ENCODE measurements around the gene CFAP251.
"Not testable (repeated sequence)": the region's sequence is repeated elsewhere in the genome, so short reads cannot be mapped to it uniquely, and the experiment has no call there.

The CFAP251 gene

DNA sequence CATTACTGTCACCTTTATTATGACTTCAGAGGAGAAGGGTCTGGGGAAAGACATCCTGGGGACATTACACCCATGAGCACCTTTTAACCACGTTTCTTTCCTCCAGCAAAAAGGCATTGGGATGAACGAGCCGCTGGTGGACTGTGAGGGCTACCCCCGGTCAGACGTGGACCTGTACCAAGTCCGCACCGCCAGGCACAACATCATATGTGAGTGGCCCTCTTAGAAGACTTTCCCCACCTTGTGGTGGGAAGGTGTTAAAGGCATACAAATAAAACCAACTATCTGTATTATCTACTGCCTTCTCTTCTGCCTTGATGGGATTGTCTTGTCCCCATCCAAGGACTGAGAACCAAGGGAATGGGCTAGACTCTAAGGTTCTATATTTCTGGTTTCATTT is 23.8 kb upstream of the CFAP251 start:
- peak; percentile 72 for DNase-seq
- in situ Hi-C loops (cut with HindIII; ENCODE audit: low pct_ligation_motif_present, low pct_unique_long_range_greater_than_20kb, low sequenced_read_pairs) = no loop called here

DNA sequence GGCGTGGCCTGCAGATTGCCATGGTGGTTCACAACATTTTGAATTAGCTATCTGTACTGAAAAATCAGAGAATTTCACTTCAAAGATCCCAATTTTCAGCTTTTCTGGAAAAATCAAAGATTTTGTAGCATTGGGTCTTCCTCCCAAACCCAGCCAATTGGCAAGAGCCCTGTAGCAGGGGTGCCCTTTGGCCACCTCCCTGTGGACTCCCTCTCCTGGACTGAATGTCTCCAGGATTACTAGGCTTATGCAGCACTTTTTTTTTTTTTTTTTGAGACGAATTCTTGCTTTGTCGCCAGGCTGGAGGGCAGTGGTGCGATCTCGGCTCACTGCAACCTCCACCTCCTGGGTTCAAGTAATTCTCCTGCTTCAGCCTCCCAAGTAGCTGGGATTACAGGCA is 20.1 kb upstream of the CFAP251 start:
- DNase-seq = no peak
- in situ Hi-C loops (cut with HindIII; ENCODE audit: low pct_ligation_motif_present, low pct_unique_long_range_greater_than_20kb, low sequenced_read_pairs) = no loop called here

- DNase-seq = no peak
- in situ Hi-C loops (cut with HindIII; ENCODE audit: low pct_ligation_motif_present, low pct_unique_long_range_greater_than_20kb, low sequenced_read_pairs) = no loop called here
Measured at GRCh38 chr12:121899590-121899989, 18.8 kb upstream of the CFAP251 start.

DNA sequence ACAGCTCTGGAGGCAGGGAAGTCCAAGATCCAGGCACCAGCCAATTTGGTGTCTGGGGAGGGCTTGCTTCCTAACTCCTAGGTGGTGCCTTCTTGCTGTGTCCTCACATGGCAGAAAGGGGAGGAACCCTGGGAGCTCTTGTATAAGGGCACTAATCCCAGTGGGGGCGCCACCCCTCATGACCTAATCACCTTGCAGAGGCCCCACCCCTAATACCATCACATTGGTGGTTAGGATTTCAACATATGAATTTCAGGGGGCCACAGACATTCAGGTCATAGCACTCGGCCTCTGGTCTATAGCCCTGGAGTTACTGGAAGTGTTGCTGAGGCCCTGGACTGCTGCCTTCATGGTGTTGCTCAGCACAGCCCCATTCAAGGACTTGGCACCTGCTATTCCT is 15.2 kb upstream of the CFAP251 start:
- no peak for DNase-seq
- in situ Hi-C loops (cut with HindIII; ENCODE audit: low pct_ligation_motif_present, low pct_unique_long_range_greater_than_20kb, low sequenced_read_pairs) = no loop called here

- no peak for DNase-seq
Measured at GRCh38 chr12:121905746-121906145, 12.6 kb upstream of the CFAP251 start.

GRCh38 chr12:121908702-121909101 is 9.7 kb upstream of the CFAP251 start:
- in situ Hi-C loops (cut with HindIII; ENCODE audit: low pct_ligation_motif_present, low pct_unique_long_range_greater_than_20kb, low sequenced_read_pairs) = no loop called here
- DNase-seq = no peak

More at GRCh38 chr12:121905746-121906145, 12.6 kb upstream of the CFAP251 start:
- in situ Hi-C loops (cut with HindIII; ENCODE audit: low pct_ligation_motif_present, low pct_unique_long_range_greater_than_20kb, low sequenced_read_pairs) = no loop called here

DNA sequence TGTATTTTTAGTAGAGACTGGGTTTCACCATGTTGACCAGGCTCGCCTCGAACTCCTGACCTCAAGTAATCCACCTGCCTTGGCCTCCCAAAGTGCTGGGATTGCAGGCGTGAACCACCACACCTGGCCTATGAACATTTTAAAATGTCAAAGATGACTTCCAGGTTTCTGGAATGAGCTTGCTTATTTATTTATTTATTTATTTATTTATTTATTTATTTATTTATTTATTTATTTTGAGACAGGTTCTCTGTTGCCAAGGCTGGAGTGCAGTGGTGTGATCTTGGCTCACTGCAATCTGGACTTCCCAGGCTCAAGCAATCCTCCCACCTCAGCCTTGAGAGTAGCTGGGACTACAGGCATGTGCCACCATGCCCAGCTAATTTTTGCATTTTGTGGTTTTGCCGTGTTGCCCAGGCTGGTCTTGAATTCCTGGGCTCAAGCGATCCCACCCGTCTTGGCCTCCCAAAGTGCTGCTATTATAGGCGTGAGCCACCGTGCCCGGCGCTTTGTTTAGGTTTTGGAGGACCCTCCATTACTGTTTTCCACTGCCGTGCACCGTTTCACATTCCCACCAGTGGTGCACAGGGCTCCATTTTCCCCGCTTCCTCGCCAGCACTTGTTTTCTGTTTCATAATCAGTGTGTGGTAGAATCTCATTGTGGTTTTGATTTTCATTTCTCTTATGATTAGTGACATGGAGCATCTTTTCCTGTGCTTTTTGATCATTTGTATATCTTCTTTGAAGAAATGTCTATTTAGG is 6.4 kb upstream of the CFAP251 start:
- in situ Hi-C loops (cut with HindIII; ENCODE audit: low pct_ligation_motif_present, low pct_unique_long_range_greater_than_20kb, low sequenced_read_pairs) = no loop called here
- no peak for DNase-seq

- no peak for DNase-seq
- in situ Hi-C loops (cut with HindIII; ENCODE audit: low pct_ligation_motif_present, low pct_unique_long_range_greater_than_20kb, low sequenced_read_pairs) = no loop called here
Measured at GRCh38 chr12:121915841-121916321, 2.5 kb upstream of the CFAP251 start.

GRCh38 chr12:121916719-121917118 is 1.7 kb upstream of the CFAP251 start:
- in situ Hi-C loops (cut with HindIII; ENCODE audit: low pct_ligation_motif_present, low pct_unique_long_range_greater_than_20kb, low sequenced_read_pairs) = no loop called here
- peak; percentile 54 for DNase-seq

DNA sequence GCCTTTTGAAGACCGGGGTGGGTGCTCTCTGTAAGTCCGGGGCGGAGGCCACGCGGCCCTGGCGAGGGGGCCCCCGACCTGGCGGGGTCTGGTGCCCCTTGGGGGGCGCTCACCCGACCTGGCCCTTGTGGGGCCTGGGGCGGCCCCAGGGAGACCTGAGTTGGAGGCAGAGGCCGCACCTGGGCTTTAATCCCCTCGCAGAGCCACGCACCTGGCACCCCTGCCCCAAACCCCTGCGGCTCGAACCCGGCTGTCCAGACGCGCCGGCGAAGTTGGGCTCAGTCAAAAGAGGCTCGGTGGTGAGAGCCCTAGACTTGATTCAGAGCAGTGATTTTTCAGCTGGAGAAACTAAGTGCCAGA is 267 bp downstream of the CFAP251 start:
- peak; percentile 30 for DNase-seq
- in situ Hi-C loops (cut with HindIII; ENCODE audit: low pct_ligation_motif_present, low pct_unique_long_range_greater_than_20kb, low sequenced_read_pairs) = no loop called here

DNA sequence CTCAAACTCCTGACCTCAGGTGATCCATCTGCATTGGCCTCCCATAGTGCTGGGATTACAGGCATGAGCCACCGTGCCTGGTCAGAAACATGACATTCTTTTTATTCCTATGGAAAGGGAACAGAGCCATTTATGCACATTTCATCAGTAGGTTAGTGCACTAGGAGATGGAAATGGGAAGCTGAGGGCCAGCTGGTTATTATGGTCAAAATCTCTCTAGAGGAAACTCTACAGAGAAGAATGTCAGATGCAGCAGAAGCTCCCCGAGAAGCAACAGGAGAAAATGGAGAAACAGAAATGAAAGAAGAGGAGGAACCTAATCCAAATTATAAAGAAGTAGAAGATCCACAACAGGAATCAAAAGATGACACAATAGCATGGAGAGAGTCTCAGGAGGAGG is 2.7 kb downstream of the CFAP251 start:
- DNase-seq = no peak
- in situ Hi-C loops (cut with HindIII; ENCODE audit: low pct_ligation_motif_present, low pct_unique_long_range_greater_than_20kb, low sequenced_read_pairs) = no loop called here

DNA sequence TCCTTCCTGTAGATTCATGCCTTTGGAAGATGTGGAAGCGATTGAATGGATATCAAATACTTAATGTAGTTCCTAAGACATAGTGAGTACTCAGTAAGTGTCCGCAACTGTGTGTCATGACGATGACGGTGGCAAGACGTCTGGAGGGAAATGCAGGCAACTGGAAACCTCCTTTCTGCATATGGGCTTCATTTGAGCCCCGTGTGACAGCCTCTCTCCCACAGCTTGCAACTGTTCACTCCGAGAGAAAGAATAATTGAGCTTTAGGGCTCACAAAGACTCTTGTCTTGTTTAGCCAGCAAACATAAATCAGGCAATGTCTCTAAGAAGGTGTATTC is 6.9 kb downstream of the CFAP251 start:
- in situ Hi-C loops (cut with HindIII; ENCODE audit: low pct_ligation_motif_present, low pct_unique_long_range_greater_than_20kb, low sequenced_read_pairs) = no loop called here
- no peak for DNase-seq

DNA sequence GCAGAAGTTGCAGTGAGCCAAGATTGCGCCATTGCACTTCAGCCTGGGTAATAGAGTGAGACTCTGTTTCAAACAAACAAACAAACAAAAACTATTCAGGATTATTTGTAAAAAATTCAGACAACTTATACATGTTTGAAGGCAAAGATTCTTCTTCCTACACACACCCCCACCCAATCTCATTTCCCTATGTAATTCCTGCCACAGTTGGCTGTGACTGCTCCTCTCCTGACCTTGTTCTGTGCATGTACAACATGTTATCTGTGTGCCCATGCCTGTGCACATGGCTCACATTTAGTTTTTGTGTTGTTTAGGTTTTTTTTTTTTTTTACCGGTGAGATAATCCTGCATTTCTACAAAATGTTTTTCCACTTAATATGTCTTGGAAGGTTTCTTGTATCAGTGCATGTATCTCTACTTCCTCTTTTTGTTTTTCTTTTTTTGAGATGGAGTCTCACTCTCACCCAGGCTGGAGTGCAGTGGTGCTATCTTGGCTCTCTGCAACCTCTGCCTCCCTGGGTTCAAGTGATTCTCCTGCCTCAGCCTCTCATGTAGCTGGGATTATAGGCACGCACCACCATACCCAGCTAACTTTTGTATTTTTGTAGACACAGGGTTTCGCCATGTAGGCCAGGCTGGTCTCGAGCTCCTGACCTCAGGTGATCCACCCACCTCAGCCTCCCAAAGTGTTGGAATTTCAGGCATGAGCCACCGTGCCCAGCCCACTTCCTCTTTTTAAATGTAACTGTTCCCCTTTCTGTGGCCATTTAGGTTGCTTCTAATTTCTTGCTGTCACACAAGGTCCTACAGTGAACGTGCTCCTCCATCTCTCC is 8.7 kb downstream of the CFAP251 start:
- DNase-seq = no peak
- in situ Hi-C loops (cut with HindIII; ENCODE audit: low pct_ligation_motif_present, low pct_unique_long_range_greater_than_20kb, low sequenced_read_pairs) = no loop called here

GRCh38 chr12:121927813-121928212 is 9.4 kb downstream of the CFAP251 start:
- in situ Hi-C loops (cut with HindIII; ENCODE audit: low pct_ligation_motif_present, low pct_unique_long_range_greater_than_20kb, low sequenced_read_pairs) = no loop called here
- no peak for DNase-seq

DNA sequence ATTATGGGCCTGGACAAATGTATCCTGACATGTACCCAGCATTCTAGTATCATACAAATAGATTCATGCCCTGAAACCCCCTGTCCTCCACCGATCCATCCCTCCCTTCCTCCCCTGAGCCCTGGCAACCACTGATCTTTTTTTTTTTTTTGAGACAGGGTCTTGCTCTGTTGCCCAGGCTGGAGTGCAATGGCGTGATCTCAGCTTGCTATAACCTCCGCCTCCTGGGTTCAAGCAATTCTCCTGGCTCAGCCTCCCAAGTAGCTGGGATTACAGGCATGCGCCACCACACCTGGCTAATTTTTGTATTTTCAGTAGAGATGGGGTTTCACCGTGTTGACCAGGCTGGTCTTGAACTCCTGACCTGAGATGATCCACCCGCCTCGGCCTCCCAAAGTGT is 11.2 kb downstream of the CFAP251 start:
- DNase-seq; in situ Hi-C loops (cut with HindIII; ENCODE audit: low pct_ligation_motif_present, low pct_unique_long_range_greater_than_20kb, low sequenced_read_pairs): not testable (repeated sequence)

- no peak for DNase-seq
- in situ Hi-C loops (cut with HindIII; ENCODE audit: low pct_ligation_motif_present, low pct_unique_long_range_greater_than_20kb, low sequenced_read_pairs) = no loop called here
Measured at GRCh38 chr12:121930862-121931261, 12.5 kb downstream of the CFAP251 start.

DNA sequence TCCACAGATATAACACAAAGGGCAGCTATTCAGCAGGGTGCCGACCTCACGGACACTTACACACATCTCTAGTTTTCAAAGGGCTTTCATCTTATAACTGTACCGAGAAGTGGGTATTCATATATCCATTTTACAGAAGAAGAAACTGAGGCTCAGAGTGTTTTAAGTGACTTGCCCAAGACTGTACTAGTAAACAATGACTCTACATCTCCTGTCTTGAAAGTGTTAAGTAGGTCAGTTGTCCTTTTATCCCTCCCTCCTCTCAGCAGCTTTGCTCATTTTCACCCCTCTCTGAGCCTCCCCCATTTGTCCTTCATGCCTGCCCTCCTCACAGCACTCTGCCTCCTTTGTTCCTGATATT is 13.8 kb downstream of the CFAP251 start:
- no peak for DNase-seq
- in situ Hi-C loops (cut with HindIII; ENCODE audit: low pct_ligation_motif_present, low pct_unique_long_range_greater_than_20kb, low sequenced_read_pairs) = no loop called here

DNA sequence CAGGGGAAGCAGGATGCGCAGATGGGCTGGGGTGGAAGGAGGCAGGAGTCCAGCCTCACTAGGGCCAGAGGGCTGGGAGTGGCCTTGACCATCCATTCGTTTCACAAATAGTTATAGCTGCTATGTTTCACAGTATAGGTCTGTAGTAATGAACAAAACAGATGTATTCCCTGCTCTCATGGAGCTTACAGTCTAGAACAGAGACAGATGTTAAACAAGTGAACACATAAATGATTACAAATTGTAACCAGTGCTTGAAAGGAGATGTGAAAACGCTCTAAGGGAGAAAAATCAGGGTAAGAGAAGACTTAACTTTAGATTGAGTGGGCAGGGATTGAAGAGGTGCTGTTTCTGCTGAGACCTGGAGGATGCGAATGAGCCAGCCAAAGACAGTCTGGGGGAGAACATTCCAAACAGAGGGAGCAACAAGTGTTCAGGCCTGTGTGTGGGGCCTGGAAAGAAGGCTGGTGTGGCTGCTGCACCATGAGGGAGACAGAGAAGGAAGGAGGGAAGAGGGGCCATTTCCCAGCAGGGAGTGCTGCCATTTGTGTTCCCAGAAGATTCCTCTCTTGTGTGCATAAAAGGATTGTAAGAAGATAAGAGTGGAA is 14.6 kb downstream of the CFAP251 start:
- in situ Hi-C loops (cut with HindIII; ENCODE audit: low pct_ligation_motif_present, low pct_unique_long_range_greater_than_20kb, low sequenced_read_pairs) = no loop called here
- DNase-seq = no peak

GRCh38 chr12:121933522-121934308 is 15.3 kb downstream of the CFAP251 start:
- peak; percentile 59 for DNase-seq
- in situ Hi-C loops (cut with HindIII; ENCODE audit: low pct_ligation_motif_present, low pct_unique_long_range_greater_than_20kb, low sequenced_read_pairs) = no loop called here

Measured in ACHN (cell line).